BLaER1 (cell line): ENCODE measurements around the gene CDC42EP2.
A peak's percentile ranks its signal among the peaks of the same experiment; 100 is the strongest.

ENCODE experiments used
- H3K27ac ChIP-seq: shearing (Covaris generic); formaldehyde crosslinking; 2 replicates; pipeline ENCODE4 v1.8.1; 2022
- H3K27me3 ChIP-seq: shearing (Covaris generic); formaldehyde crosslinking; 2 replicates; pipeline ENCODE4 v1.8.1; 2022
- H3K36me3 ChIP-seq: shearing (Covaris generic); formaldehyde crosslinking; 2 replicates; pipeline ENCODE4 v1.8.1; 2022
- H3K4me1 ChIP-seq: shearing (Covaris generic); formaldehyde crosslinking; 2 replicates; pipeline ENCODE4 v1.8.1; 2022
- H3K4me2 ChIP-seq: shearing (Covaris generic); formaldehyde crosslinking; 2 replicates; pipeline ENCODE4 v1.8.1; 2022
- H3K4me3 ChIP-seq: shearing (Covaris generic); formaldehyde crosslinking; 2 replicates; pipeline ENCODE4 v1.8.1; 2022
- H3K9ac ChIP-seq: shearing (Covaris generic); formaldehyde crosslinking; 2 replicates; pipeline ENCODE4 v1.8.1; 2022
- H3K9me3 ChIP-seq: shearing (Covaris generic); formaldehyde crosslinking; 2 replicates; pipeline ENCODE4 v1.8.1; 2022
- H4K20me1 ChIP-seq: shearing (Covaris generic); formaldehyde crosslinking; 2 replicates; pipeline ENCODE4 v1.8.1; 2022
- Cebpa-rat ChIP-seq: shearing (Covaris generic); IDR thresholded peaks from 2 replicates; pipeline ENCODE4 v1.8.1; 2022

Gene CDC42EP2

DNA sequence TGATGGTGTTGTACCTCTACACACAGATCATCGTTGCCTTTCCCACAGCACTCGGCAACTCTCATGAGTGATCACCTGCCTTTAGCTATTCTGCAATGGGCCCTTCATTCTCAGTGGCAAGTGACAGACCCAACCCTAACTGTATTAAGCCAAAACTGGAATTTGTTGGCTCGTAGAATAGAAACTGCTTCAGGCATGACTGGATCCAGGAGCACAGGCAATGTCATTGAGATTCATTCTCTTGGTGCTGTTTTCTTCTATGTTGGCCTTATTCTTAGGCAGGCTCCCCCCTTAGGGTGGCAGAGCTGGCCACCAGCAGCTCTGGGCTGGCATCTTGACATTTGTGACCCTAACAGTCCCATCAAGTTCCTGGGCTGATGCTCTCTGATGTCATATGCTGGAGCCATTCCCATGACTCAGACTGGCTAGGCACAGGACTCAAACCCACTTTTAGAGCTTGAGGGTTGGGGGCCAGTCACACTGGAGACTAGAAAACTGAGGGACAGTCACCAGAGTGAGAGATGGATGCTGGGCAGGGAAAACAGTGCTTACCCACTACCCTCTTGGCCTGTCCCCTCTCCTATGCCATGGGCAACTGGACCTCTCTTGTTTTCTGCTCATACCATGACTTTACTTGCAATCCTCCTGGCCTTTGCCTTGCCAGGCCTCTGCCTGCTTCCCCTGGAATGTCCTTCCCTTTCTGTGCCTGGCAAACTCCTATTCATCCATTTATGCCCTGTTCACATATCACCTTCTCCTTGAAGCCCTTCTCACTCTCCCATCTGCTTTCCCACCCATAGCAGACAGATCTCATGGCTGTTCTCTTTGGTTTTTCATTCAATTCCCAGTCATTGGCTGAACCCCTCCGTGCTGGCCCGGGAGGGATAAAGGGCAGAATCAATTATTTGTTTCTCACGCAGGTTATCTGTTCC lies 7.1 kb upstream of the CDC42EP2 start:
- Histone ChIP-seq H3K27me3 (no peaks in the 10 kb centered on the region), H3K9ac (peak overlapping the region; percentile 43; the same call in 1 of the 2 replicates), H3K4me1 (peaks cover 65% of the 10 kb centered on the region), H3K27ac (peak overlapping the region; percentile 33; the same call in 1 of the 2 replicates), H3K4me3 (no peak overlapping the region), H4K20me1 (no peaks in the 10 kb centered on the region), H3K36me3 (peaks cover 20% of the 10 kb centered on the region), H3K9me3 (no peaks in the 10 kb centered on the region), H3K4me2 (peak overlapping the region; percentile 87)
- no peak for TF ChIP-seq Cebpa-rat

DNA sequence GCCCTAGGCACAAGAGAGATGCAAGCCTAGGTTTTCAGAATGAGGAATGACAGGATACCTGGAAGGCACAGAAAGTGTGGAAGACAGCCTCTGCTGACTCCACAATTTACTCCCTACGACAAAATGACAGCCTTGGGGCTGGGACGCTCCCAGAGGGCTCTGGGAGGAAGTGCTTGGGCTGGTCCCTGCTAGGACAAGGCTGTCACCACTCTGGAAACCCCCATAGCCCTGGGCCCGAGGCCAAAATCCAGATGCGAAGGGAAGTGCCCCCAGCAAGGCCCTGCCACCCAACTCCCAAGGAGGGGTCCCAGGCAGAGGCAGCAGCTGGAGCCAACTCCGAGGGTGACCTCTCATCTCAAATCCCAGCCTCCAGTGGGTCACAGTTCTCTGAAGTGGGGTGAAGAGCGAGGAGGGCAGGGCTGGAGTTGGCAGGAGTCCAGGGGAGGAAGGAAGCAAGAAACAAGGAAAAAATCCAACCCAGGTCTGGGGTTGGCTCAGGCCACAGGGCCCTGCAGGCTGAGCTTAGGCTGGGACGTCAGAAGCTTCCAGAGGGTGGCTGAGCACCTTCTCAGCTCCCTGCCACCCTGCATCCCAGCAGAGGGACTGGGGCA lies 6.3 kb upstream of the CDC42EP2 start:
- Histone ChIP-seq H3K27me3 (no peaks in the 10 kb centered on the region), H3K9ac (peak overlapping the region; percentile 43; the same call in 1 of the 2 replicates), H3K4me2 (peak overlapping the region; percentile 87), H3K4me1 (peaks cover 72% of the 10 kb centered on the region), H3K36me3 (peaks cover 13% of the 10 kb centered on the region), H3K4me3 (no peak overlapping the region), H3K27ac (peak overlapping the region; percentile 33), H4K20me1 (no peaks in the 10 kb centered on the region), H3K9me3 (no peaks in the 10 kb centered on the region)
- TF ChIP-seq Cebpa-rat = no peak

DNA sequence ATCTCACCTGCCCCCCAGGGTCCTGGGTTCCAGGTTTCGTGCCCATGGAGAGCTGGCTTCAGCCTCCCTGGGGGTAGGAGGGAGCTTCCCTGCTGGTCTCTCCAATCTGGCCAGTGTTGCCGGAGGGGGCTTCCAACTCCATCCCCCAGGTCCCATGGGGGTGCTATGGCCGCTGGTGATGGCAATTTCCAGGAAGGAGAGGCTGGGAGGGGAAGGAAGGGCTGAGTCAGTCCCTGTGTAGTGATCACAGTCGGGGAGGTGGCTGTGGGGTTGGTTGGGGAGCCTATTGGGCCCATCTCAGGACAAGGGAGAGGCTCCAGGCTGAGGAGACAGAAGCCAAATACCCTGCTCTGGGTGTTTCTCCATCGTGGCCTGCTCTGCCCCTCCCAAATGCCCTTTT lies 5.7 kb upstream of the CDC42EP2 start:
- Histone ChIP-seq H3K4me1 (peaks cover 79% of the 10 kb centered on the region), H3K27ac (peak overlapping the region; percentile 33), H3K9me3 (no peaks in the 10 kb centered on the region), H3K4me3 (no peak overlapping the region), H3K9ac (no peak overlapping the region; the same call in 1 of the 2 replicates), H3K36me3 (peaks cover 7% of the 10 kb centered on the region), H3K27me3 (no peaks in the 10 kb centered on the region), H4K20me1 (no peaks in the 10 kb centered on the region), H3K4me2 (peak overlapping the region; percentile 87)
- no peak for TF ChIP-seq Cebpa-rat

DNA sequence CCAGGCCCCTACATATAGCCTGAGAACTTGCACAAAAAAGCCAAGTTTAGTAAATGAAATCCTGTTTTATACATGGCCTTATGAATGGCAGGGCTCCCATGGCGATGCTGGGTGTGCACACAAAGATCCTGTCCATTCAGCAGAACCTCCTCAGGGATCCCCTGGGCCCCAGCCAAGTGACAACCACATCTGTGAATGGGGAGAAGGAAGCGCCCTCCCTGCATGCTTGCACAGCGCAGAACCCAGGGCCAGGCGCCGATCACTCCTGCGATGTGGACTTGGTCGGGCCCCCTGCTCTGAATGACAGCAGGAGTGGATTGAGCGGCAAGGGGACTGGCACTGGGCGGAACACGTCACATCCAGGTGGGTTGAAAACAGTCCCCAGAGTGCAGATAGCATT lies 4.5 kb upstream of the CDC42EP2 start:
- H3K9ac ChIP-seq = peak overlapping the region; percentile 34; the same call in 1 of the 2 replicates
- no peak for TF ChIP-seq Cebpa-rat
- no peaks in the 10 kb centered on the region for H3K9me3 ChIP-seq
- no peak overlapping the region for H3K4me3 ChIP-seq
- peak overlapping the region; percentile 18; the same call in 1 of the 2 replicates for H3K27ac ChIP-seq
- peaks cover 84% of the 10 kb centered on the region for H3K4me1 ChIP-seq
- H3K36me3 ChIP-seq = no peaks in the 10 kb centered on the region
- H3K4me2 ChIP-seq = peak overlapping the region; percentile 87
- no peaks in the 10 kb centered on the region for H4K20me1 ChIP-seq
- no peaks in the 10 kb centered on the region for H3K27me3 ChIP-seq

DNA sequence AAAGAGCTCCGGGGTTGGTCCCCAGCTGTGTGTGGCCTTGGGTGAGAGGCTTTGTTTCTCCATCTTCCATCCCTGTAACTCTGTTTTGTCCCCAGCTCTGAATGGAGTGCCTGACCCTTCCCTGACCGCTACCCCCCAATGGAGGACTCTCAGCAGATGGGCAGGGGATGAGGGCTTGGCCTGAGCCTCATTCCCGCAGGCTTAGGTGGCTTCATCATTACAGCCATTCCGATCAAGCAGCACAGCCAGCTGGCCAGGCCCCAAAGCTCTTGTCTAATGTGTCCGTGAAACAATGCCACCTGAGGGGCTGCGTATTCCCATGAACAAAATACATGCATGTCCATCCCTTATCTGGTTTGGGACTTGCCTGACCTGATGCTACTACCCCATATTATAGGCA lies 3.9 kb upstream of the CDC42EP2 start:
- Histone ChIP-seq H3K9ac (peak overlapping the region; percentile 34; the same call in 1 of the 2 replicates), H3K27ac (peak overlapping the region; percentile 18; the same call in 1 of the 2 replicates), H3K36me3 (no peaks in the 10 kb centered on the region), H4K20me1 (peaks cover 2% of the 10 kb centered on the region), H3K4me2 (peak overlapping the region; percentile 87), H3K9me3 (no peaks in the 10 kb centered on the region), H3K4me1 (peaks cover 80% of the 10 kb centered on the region), H3K27me3 (no peaks in the 10 kb centered on the region), H3K4me3 (no peak overlapping the region)
- no peak for TF ChIP-seq Cebpa-rat

DNA sequence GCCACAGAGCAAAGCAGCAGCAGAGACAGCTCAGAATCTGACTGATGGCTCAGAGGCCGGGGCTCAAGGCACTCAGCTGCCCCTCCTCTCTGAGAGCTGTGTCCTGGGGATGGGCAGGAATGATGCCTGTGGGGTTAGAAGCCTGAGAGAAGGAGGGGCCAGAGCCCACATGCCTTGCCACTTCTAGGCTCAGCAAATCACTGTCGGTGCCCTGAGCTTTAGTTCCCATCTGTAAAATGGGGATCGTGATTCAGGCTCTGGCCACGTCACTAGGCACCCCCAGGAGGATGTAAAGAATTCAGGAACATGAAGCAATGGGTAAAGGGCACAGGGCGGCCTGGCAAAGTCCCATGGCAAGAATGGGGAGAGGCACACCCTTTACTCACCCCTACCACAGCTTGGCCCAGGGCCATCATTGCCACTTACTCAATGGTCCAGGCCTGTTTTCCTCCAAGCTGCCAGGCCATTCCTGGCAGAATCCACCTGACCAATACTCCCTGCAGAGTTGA lies 3.4 kb upstream of the CDC42EP2 start:
- Histone ChIP-seq H3K9ac (peak overlapping the region; percentile 34; the same call in 1 of the 2 replicates), H3K4me1 (peaks cover 80% of the 10 kb centered on the region), H3K27me3 (no peaks in the 10 kb centered on the region), H3K27ac (0 out of 2 replicates have a peak overlapping the region, but pooled peaks have one; percentile 18), H3K36me3 (no peaks in the 10 kb centered on the region), H3K4me3 (no peak overlapping the region), H4K20me1 (peaks cover 7% of the 10 kb centered on the region), H3K9me3 (no peaks in the 10 kb centered on the region), H3K4me2 (peak overlapping the region; percentile 87)
- no peak for TF ChIP-seq Cebpa-rat

DNA sequence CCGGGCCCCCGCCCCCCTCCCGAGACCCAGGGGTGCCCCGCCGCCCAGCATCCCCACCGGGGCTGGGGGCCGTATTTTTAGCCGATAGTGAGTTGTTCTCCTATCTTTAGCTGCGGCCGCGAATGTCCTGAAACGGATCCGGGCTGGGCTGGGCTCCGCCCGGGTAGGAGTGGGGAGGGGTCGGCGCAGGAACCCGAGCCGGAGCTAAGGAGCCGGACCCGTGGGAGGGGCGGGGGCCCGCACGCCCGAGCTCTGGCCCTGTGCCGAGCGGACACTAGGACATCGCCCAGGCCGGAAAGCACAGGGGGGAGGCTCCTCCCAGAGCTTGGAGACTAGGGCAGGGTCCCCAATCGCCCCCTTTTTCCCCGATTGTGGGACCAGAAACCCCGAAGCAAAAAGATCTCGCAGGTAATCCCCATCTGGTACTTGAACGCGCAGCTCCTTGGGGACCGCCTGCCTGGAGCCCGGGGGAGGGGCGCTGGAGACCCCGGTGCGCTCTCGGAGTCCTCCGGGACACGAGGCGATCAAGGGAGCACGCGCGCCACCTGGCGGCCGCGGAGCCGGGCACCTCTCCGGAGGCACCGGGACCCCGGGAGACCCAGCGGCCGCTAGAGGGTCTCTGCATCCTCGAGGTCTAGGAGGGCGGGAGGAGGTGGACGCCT lies 669 bp downstream of the CDC42EP2 start:
- peak overlapping the region; percentile 91 for H3K4me3 ChIP-seq
- H3K9ac ChIP-seq = peak overlapping the region; percentile 83
- H3K27me3 ChIP-seq = no peaks in the 10 kb centered on the region
- peaks cover under 1% of the 10 kb centered on the region; the same call in 1 of the 2 replicates for H3K36me3 ChIP-seq
- H3K27ac ChIP-seq = peak overlapping the region; percentile 77
- peak overlapping the region; percentile 99 for H3K4me2 ChIP-seq
- peaks cover 59% of the 10 kb centered on the region for H3K4me1 ChIP-seq
- peaks cover 32% of the 10 kb centered on the region for H4K20me1 ChIP-seq
- H3K9me3 ChIP-seq = no peaks in the 10 kb centered on the region
- TF ChIP-seq Cebpa-rat = no peak

DNA sequence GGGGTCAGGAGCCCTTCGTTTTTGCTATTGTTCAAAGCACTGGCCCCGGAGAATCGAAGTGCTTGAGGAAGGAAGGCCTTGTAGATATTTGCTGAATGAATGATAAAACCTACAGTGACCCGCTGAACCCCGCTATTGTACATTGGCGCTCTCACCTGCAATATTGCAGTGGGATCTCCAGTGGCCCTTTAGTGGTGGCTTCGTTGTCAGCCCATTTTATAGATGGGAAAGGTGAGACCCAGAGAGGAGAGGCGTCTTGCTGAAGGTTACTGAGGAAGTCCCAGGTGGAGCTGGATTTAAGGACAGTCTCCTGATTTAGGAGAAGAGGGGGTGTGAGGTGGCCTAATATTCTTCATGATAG lies 1.2 kb downstream of the CDC42EP2 start:
- Histone ChIP-seq H3K9me3 (no peaks in the 10 kb centered on the region), H3K27ac (no peak overlapping the region), H3K27me3 (no peaks in the 10 kb centered on the region), H3K9ac (peak overlapping the region; percentile 83; the same call in 1 of the 2 replicates), H4K20me1 (peaks cover 36% of the 10 kb centered on the region), H3K4me1 (peaks cover 59% of the 10 kb centered on the region), H3K36me3 (peaks cover 6% of the 10 kb centered on the region), H3K4me3 (peak overlapping the region; percentile 91), H3K4me2 (peak overlapping the region; percentile 99)
- no peak for TF ChIP-seq Cebpa-rat
